Left ventricle myocardium superior (tissue), 1 donor: Measurements from ENCODE around the gene TYW1B. TPM values are rescaled to one million over a fixed set of nuclear protein-coding genes. Genes with fewer than 3 reads are reported as not detected.
A peak's percentile ranks its signal among the peaks of the same experiment; 100 is the strongest.
"Not testable (repeated sequence)": the region's sequence is repeated elsewhere in the genome, so short reads cannot be mapped to it uniquely, and the experiment has no call there.

ENCODE experiments used
- ATAC-seq: fragments of 200-7000 bp; cut with Tn5 transposase; one replicate; pipeline ENCODE4 v1.9.1; 2020; ENCODE audit warnings: mild to moderate bottlenecking, moderate library complexity
- DNase-seq: peaks from one replicate; pipeline ENCODE4 v3.0.0-alpha.2; 2020
- intact Hi-C: fragments of 100-400 bp; cut with micrococcal nuclease; formaldehyde crosslinking; loops from one replicate; pipeline ENCODE4 v1.11.0; 2022
- total RNA-seq: library from RNA; stranded (reverse); fragmentation: NEBNext Ultra II Directional; extraction: Animal tissue kit (Norgen Biotek cat#: 25700); gene quantifications from one replicate; pipeline ENCODE4 v1.2.1, GENCODE V29; 2021
- donor health status: DM: no; HTN: yes; CAD: no; lungs with severe emphysema.

TYW1B gene
- total RNA-seq, 1 donor from 2014 or later: 2.8 TPM

DNA sequence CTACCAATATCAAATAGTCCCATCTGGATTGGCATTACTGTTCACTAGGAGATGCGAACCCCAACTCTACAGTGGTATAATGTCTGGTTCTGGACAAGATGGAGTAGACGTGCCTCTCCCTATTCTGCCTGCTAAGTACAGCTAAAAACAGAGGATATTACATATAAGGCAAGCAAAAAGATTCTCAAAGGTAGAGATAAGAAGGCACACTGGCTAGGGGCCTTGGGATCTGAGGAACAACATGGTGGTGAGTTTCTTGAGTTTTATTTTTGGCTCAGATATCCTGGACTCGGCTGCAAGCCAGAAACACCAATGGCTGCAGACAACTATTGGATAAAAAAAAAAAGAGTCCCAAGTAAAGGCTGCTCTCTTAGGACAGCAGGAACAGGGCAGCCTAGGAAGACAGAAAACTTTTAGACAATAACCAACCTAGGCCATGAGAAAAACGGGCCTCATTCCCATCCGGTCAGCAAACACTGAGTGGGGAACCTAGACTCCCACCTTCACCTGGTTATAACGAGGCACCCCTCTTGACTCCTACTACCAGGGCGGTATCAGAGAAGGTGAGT, 222.1 kb downstream of the TYW1B start:
- ATAC-seq: peak; percentile 74
- intact Hi-C loops, DNase-seq: not testable (repeated sequence)

GRCh38 chr7:72604771-72605611, 223.0 kb downstream of the TYW1B start:
- DNase-seq, ATAC-seq, intact Hi-C loops: not testable (repeated sequence)

DNA sequence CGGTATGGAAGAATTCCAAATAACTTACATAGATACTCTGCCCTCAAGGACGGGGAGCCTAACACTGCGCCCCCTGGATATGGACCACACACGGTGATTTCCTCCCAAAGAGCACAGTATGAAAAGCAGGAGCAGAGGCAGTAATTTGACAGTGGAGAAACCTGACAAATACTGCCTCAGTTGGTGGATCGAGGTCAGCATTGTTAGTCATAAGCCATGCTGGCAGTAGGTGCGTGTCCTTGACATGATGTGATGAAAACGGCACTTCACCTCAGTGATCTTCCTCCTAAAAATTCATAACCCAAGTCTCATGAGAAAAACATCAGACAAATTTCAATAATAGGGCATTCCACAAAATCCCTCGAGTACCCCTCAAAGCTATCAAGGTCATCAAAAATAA, 224.5 kb downstream of the TYW1B start:
- ATAC-seq, intact Hi-C loops, DNase-seq: not testable (repeated sequence)

DNA sequence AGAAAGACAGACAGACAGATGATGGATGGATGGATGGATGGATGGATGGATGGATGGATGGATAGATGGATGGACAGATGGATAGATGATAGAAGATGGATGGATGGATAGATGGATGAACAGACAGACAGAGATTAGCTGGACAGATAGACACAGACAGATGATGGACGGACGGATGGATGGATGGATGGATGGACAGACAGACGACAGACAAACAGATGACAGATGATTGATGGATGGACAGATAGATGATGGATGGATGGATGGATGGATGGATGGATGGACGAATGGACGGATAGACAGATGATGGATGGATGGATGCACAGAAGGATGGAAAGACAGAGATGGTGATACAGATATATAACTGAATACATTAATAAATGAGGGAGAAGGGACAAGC, 224.9 kb downstream of the TYW1B start:
- intact Hi-C loops: no loop called here
- ATAC-seq (no peak), DNase-seq (no peak)

DNA sequence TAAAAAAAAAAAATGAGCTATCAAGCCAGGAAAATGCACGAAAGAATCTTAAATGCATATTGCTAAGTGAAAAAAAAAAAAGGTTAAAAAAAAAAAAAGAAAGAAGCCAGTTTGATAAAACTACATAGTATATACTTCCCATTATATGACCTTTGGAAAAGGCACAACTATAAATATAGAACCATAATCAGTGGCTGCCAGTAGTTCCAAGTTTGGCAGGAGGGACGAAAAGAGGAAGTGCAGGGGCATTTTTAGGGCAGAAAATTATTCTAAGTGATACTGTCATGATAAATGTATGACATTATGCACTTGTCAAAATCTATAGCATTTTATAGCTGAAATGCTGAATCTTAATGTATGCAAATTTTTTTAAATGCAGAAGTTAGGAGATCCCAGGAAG, 226.3 kb downstream of the TYW1B start:
- ATAC-seq: peak; percentile 53
- DNase-seq, intact Hi-C loops: not testable (repeated sequence)

GRCh38 chr7:72590023-72590422, 238.0 kb downstream of the TYW1B start:
- DNase-seq, ATAC-seq, intact Hi-C loops: not testable (repeated sequence)

GRCh38 chr7:72587267-72587666, 240.7 kb downstream of the TYW1B start:
- ATAC-seq, DNase-seq, intact Hi-C loops: not testable (repeated sequence)

- ATAC-seq, intact Hi-C loops, DNase-seq: not testable (repeated sequence)
These were observed 243.4 kb downstream of the TYW1B start for GRCh38 chr7:72584576-72584975.

- intact Hi-C loops, DNase-seq: not testable (repeated sequence)
- ATAC-seq: peak; percentile 89
These were observed 244.2 kb downstream of the TYW1B start for GRCh38 chr7:72583620-72584361.

DNA sequence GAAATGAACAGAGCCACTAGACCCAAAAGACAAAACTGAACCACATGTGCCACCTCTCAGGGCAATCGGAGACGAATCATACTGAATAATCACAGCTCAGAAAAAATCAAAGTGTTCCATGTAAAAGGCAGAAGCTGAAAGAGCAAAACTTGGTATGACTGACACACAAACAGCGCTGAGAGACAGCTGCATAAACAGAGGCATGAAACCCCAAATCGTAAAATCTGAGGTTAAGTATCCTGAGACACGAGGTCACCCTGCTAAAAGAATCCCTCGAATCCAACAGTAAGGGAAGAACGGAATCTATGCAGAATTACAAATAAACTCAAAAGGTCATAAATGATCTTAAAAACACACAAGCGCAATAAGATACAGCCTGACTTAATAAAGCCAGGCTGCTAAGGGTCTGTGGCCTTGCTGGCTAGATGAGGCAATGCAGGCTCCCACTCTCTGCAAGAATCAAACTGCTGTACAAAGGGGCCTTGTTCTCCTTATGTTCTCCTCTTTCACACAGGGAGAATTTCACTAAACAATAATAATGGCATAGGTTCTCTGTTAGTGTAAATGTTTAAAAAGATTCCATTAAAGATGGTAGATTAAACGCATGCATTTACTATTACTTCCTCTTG, 247.7 kb downstream of the TYW1B start:
- ATAC-seq, intact Hi-C loops, DNase-seq: not testable (repeated sequence)

DNA sequence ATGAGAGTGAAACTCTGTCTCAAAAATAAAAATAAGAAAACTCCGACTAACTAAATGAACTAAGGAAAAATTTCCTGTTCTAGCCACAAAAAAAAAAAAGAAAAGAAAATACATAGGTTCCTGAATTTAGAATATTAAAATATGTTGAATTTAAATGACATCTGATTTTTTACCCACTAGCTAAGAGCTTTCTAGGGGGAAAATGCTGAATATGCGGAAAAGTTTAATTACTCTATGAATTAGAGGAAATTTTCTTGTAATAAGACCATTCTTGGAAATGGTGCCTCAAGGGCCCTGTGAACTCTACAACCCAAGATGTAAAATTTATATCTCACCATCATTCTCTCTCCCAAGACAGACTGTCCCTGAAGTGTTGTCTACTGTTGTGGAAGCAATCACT, 250.9 kb downstream of the TYW1B start:
- DNase-seq (no peak), ATAC-seq (no peak)
- intact Hi-C loops: no loop called here

DNA sequence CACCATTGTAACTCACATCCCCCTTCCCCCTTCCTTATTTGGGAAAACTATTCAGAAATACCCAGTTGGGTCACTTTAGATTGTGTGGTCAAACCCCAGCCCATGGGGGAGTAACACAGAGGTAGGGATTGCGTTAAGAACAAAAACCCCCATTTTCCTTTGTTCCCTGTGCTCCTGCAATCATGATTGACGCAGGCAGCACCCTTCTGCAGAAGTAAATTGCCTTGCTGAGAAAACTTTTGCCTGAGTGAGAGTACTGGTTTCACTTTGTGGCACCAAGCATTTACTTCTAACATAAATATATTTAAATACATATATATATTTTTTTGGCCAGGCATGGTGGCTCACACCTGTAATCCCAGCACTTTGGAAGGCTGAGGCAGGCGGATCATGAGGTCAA, 266.0 kb downstream of the TYW1B start:
- ATAC-seq, intact Hi-C loops: not testable (repeated sequence)

DNA sequence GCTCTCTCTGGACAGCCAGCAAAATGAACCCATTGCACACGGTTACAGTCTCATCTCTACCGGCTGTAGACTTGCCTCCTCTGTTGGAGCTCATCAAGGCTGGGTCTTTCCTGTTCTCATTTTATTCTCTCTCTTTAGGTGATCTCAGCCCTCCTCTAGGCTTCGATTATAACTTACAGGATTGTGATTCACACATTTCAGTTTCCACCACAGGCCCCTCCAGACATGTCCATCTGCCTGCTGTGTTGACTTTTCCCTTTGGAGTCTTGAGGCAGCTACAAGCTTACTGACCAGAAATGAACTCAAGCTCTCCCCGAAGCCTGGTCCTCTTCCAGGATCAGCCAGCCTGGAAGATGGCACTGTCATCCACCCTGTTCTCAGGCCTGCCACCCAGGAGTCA, 268.5 kb downstream of the TYW1B start:
- ATAC-seq, DNase-seq, intact Hi-C loops: not testable (repeated sequence)

More for the DNA sequence above, 266.0 kb downstream of the TYW1B start:
- DNase-seq: not testable (repeated sequence)

DNA sequence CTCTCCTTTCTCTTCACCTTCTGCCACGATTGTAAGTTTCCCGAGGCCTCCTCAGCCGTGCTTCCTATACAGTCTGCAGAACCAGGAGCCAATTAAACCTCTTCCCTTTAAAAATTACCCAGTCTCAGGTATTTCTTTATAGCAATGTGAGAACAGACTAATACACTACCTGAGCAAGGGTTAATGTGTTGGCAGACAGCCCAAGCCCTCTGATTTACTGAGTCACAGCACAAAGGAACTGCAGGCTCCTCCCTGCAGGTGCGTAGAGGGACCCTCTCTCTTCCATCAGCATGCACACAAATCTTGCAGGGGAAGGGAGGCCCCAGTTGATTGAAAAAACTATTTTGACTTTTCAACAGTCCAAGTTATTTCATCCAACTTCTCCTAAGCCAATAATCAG, 271.3 kb downstream of the TYW1B start:
- intact Hi-C loops, ATAC-seq, DNase-seq: not testable (repeated sequence)

GRCh38 chr7:72555238-72555637, 272.8 kb downstream of the TYW1B start:
- DNase-seq, intact Hi-C loops, ATAC-seq: not testable (repeated sequence)

DNA sequence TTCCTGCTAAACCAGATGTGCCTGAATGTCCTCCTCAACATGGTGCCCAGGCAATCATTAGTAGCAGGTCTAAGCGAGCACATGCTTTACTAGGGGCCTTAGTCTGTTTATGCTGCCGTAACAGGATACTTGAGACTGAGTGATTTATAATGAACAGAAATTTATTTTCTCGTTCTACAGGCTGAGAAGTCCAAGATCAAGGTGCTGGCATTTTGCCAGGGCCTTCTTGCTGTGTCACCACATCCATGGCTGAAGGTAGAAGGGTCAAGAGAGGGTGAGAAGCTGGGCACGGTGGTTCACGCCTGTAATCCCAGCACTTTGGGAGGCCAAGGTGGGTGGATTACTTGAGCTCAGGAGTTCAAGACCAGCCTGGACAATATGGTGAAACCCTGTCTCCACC, 273.6 kb downstream of the TYW1B start:
- ATAC-seq, intact Hi-C loops, DNase-seq: not testable (repeated sequence)

DNA sequence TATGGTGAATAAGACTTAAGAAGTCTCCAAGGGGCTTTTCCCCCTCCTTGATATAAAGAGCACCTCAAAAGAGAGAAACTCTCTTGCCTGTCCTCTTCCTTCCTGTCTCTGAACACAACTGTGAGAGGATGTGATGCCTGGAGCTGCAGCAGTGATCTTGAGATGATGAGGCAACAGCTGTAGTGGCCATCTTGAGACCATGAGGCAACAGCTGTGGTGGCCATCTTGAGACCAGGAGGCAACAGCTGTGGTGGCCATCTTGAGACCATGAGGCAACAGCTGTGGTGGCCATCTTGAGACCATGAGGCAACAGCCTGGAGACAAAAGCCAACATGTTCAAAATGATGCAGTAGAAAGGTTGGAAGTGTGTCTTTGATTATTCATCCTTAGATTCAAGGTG, 277.5 kb downstream of the TYW1B start:
- intact Hi-C loops, ATAC-seq: not testable (repeated sequence)

GRCh38 chr7:72546586-72547237, 281.3 kb downstream of the TYW1B start:
- intact Hi-C loops, DNase-seq, ATAC-seq: not testable (repeated sequence)

More for the DNA sequence above, 277.5 kb downstream of the TYW1B start:
- not testable (repeated sequence) for DNase-seq
